HFF-Myc (cell line): ENCODE measurements around the gene BRD9.
"Not testable (repeated sequence)": the region's sequence is repeated elsewhere in the genome, so short reads cannot be mapped to it uniquely, and the experiment has no call there.

Experiments used
- DNase-seq: peaks from one replicate; pipeline ENCODE4 v3.0.0-alpha.2; 2011; ENCODE audit warnings: low read depth; ENCODE audit errors: extremely low read depth
- H3K4me3 ChIP-seq: replicated peaks from 2 replicates; pipeline ENCODE4 v1.5.1; 2011; ENCODE audit warnings: low read depth, mild to moderate bottlenecking, control low read depth, low read length
- TF ChIP-seq, protein P1 (sequence below): IDR thresholded peaks from 2 replicates; pipeline ENCODE4 v1.5.1; 2012; ENCODE audit warnings: mild to moderate bottlenecking, low read depth, low read length, control low read depth; ENCODE audit errors: missing control alignments

Gene BRD9

DNA sequence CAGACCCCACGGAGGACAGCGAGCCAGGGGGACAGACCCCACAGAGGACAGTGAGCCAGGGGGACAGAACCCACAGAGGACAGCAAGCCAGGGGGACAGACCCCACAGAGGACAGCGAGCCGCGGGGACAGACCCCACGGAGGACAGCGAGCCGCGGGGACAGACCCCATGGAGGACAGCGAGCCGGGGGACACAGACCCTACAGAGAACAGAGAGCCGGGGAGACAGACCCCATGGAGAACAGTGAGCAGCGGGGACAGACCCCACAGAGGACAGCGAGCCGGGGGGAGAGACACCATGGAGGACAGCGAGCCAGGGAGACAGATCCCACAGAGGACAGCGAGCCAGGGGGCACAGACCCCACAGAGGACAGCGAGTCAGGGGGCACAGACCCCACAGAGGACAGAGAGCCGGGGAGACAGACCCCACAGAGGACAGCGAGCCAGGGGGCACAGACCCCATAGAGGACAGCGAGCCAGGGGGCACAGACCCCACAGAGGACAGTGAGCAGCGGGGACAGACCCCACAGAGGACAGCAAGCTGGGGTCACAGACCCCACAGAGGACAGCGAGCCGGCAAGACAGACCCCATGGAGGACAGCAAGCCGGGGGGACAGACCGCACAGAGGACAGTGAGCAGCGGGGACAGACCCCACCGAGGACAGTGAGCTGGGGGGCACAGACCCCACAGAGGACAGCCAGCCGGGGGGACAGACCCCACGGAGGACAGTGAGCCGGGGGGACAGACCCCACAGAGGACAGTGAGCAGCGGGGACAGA lies 37.4 kb downstream of the BRD9 start:
- TF ChIP-seq, protein P1, sequence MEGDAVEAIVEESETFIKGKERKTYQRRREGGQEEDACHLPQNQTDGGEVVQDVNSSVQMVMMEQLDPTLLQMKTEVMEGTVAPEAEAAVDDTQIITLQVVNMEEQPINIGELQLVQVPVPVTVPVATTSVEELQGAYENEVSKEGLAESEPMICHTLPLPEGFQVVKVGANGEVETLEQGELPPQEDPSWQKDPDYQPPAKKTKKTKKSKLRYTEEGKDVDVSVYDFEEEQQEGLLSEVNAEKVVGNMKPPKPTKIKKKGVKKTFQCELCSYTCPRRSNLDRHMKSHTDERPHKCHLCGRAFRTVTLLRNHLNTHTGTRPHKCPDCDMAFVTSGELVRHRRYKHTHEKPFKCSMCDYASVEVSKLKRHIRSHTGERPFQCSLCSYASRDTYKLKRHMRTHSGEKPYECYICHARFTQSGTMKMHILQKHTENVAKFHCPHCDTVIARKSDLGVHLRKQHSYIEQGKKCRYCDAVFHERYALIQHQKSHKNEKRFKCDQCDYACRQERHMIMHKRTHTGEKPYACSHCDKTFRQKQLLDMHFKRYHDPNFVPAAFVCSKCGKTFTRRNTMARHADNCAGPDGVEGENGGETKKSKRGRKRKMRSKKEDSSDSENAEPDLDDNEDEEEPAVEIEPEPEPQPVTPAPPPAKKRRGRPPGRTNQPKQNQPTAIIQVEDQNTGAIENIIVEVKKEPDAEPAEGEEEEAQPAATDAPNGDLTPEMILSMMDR = no peak
- no peak for DNase-seq

DNA sequence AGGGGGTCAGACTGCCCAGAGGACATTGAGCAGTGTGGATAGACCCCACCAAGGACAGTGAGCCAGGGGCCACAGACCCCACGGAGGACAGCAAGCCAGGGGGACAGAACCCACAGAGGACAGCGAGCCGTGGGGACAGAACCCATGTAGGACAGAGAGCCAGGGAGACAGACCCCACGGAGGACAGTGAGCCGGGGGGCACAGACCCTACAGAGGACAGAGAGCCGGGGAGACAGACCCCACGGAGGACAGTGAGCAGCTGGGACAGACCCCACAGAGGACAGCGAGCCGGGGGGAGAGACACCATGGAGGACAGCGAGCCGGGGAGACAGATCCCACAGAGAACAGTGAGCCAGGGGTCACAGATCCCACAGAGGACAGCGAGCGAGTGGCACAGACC lies 38.4 kb downstream of the BRD9 start:
- TF ChIP-seq, protein P1 = no peak
- DNase-seq = no peak
- H3K4me3 ChIP-seq = no peak overlapping the region

More for the DNA sequence above, 37.4 kb downstream of the BRD9 start:
- H3K4me3 ChIP-seq = no peak overlapping the region

DNA sequence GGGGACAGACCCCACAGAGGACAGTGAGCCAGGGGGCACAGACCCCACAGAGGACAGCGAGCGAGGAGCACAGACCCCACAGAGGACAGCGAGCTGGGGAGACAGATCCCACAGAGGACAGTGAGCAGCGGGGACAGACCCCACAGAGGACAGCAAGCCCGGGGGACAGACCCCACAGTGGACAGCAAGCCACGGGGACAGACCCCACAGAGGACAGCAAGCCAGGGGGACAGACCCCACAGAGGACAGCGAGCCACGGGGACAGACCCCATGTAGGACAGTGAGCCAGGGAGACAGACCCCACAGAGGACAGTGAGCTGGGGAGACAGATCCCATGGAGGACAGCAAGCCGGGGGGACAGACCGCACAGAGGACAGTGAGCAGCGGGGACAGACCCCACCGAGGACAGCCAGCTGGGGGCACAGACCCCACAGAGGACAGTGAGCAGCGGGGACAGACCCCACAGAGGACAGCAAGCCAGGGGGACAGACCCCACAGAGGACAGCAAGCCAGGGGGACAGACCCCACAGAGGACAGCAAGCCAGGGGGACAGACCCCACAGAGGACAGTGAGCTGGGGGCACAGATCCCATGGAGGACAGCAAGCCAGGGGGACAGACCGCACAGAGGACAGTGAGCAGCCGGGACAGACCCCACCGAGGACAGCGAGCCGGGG lies 39.0 kb downstream of the BRD9 start:
- not testable (repeated sequence) for DNase-seq, H3K4me3 ChIP-seq

DNA sequence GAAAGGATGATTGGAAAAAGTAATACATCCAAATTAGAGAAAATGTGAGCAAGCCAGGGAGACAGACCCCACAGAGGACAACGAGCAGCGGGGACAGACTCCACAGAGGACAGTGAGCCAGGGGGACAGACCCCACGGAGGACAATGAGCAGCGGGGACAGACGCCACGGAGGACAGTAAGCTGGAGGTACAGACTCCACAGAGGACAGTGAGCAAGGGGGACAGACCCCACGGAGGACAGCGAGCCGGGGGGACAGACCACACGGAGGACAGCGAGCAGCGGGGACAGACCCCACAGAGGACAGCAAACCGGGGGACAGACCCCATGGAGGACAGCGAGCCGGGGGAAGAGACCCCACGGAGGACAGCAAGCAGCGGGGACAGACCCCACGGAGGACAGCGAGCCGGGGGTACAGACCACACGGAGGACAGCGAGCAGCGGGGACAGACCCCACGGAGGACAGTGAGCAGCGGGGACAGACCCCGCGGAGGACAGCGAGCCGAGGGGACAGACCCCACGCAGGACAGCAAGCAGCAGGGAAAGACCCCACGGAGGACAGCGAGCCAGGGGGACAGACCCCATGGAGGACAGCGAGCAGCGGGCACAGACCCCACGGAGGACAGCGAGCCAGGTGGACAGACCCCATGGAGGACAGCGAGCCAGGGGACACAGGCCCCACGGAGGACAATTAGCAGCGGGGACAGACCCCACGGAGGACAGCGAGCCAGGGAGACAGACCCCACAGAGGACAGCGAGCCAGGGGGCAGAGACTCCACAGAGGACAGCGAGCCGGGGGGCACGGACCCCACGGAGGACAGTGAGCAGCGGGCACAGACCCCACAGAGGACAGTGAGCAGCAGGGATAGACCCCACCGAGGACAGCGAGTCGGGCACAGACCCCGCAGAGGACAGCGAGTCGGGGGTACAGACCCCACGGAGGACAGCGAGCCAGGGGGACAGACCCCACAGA lies 39.9 kb downstream of the BRD9 start:
- TF ChIP-seq, protein P1 = no peak
- no peak for DNase-seq
- no peak overlapping the region for H3K4me3 ChIP-seq

DNA sequence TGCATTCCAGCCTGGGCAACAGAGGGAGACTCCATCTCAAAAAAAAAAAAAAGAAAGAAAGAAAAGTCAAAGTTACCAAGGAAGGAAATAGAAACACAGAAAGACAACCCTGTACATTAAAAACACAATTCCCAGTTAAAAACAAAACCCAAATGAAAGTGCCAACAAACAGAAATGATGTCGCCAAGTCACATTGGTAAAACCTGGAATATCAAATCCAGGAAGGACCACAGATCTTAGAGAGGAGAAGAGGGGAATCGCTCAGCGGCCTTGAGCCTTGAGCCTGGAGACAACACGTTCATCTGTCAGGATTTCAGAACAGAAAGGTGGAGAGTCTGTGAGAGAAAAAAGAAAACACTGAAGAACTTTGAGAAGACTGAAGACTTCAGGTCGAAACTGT lies 40.6 kb downstream of the BRD9 start:
- TF ChIP-seq, protein P1 = no peak
- no peak overlapping the region for H3K4me3 ChIP-seq
- no peak for DNase-seq

DNA sequence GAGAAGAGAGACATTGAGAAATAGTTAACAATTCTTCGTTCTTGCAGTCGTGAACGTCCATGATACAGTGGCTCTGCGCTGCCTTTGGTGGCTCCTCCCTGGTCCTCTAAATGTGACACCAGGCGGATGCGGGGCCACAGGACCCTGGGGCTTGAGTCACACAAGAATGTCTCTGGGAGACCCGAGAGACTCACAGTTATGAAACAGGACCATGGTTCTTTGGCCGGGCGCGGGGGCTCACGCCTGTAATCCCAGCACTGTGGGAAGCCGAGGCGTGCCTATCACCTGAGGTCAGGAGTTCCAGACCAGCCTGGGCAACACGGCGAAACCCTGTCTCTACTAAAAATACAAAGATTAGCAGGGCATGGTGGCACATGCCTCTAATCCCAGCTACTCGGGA lies 41.0 kb downstream of the BRD9 start:
- TF ChIP-seq, protein P1 = no peak
- H3K4me3 ChIP-seq = no peak overlapping the region
- DNase-seq = no peak
